Mucosa of descending colon (tissue), 3 donors: ENCODE results near the gene RAB5IF. TPM values are rescaled to one million over a fixed set of nuclear protein-coding genes. Genes with fewer than 3 reads are reported as not detected.

Source experiments
- ATAC-seq: fragments of 200-7000 bp; cut with Tn5 transposase; one replicate; pipeline ENCODE4 v1.9.1; 2020; ENCODE audit warnings: mild to moderate bottlenecking, moderate library complexity
- DNase-seq, 3 donors: peaks; one replicate each; pipeline ENCODE4 v3.0.0-alpha.2; 2020
- H3K36me3 ChIP-seq: fragments of 200-600 bp; one replicate; pipeline ENCODE4 v1.8.0; 2021; ENCODE audit warnings: low read depth, mild to moderate bottlenecking
- H3K4me1 ChIP-seq: fragments of 200-600 bp; one replicate; pipeline ENCODE4 v1.8.0; 2021; ENCODE audit warnings: low read depth, mild to moderate bottlenecking
- H3K4me3 ChIP-seq: fragments of 200-600 bp; one replicate; pipeline ENCODE4 v1.8.0; 2021; ENCODE audit warnings: mild to moderate bottlenecking
- H3K9me3 ChIP-seq: fragments of 200-600 bp; one replicate; pipeline ENCODE4 v1.8.0; 2021; ENCODE audit warnings: mild to moderate bottlenecking
- CTCF ChIP-seq: fragments of 200-600 bp; IDR thresholded peaks from one replicate; pipeline ENCODE4 v1.8.0; 2022; ENCODE audit warnings: antibody characterized with exemption, mild to moderate bottlenecking
- intact Hi-C, 2 donors: fragments of 100-400 bp; cut with DNase I in 1 of 2; cut with micrococcal nuclease in 1 of 2; formaldehyde crosslinking; loops; one replicate each; pipeline versions ENCODE4 v1.11.0 to v1.11.1; 2022; cut with DNase I, micrococcal nuclease
- total RNA-seq, 3 donors: library from RNA; stranded (reverse); fragmentation: NEBNext Ultra II Directional in 2 of 3; extraction: Animal tissue kit (Norgen Biotek cat#: 25700) in 2 of 3; gene quantifications; one replicate each; pipeline versions ENCODE4 v1.2.1 to v1.2.4, GENCODE V29; 2021 to 2023
- donor health status: DM: no; HTN: no; CAD: no; lungs with moderate emphysema.
- donor health status: DM: no; HTN: no; CAD: no.
- donor health status: DM: no; HTN: yes; CAD: no.

Gene RAB5IF
- total RNA-seq, 3 donors from 2014 or later = 96.2 to 150 (median 128) TPM

- Histone ChIP-seq H3K36me3 (no peaks in the 10 kb centered on the region), H3K4me3 (no peak overlapping the region), H3K4me1 (no peaks in the 10 kb centered on the region), H3K9me3 (no peaks in the 10 kb centered on the region)
- ATAC-seq (no peak), DNase-seq (no peak)
- intact Hi-C loops = no loop called here
- TF ChIP-seq CTCF = no peak
Observed at GRCh38 chr20:36653456-36653855, 47.9 kb downstream of the RAB5IF start.

- H3K9me3 ChIP-seq = no peaks in the 10 kb centered on the region
- no peak overlapping the region for H3K4me3 ChIP-seq
- no peaks in the 10 kb centered on the region for H3K4me1 ChIP-seq
- no peaks in the 10 kb centered on the region for H3K36me3 ChIP-seq
- intact Hi-C loops = no loop called here
- no peak for TF ChIP-seq CTCF
- no peak for DNase-seq
- ATAC-seq = no peak
Observed at GRCh38 chr20:36654506-36654905, 48.9 kb downstream of the RAB5IF start.

DNA sequence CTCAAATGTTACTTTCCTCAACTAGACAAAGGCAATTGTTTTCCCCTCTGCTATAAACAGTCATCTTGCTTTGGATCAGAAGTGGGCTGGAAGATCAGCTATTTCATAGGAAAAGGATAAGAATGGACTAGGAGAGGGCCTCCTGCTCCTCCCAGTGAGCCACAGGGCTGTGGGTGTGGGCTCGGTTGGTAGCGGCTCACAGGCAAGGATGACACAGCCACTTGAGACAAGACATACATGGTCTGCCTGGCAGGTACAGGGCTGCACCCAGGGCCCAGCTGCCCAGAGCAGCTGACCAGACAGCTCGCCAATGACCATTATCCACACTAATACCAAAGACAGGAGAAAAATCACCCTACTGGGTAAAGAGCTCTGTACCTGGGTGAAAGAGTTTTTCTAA lies 49.4 kb downstream of the RAB5IF start:
- intact Hi-C loops = no loop called here
- DNase-seq (no peak), ATAC-seq (no peak)
- Histone ChIP-seq H3K4me3 (no peak overlapping the region), H3K9me3 (no peaks in the 10 kb centered on the region), H3K4me1 (no peaks in the 10 kb centered on the region), H3K36me3 (no peaks in the 10 kb centered on the region)
- no peak for TF ChIP-seq CTCF

GRCh38 chr20:36656733-36657132 lies 51.2 kb downstream of the RAB5IF start:
- Histone ChIP-seq H3K9me3 (no peaks in the 10 kb centered on the region), H3K36me3 (no peaks in the 10 kb centered on the region), H3K4me1 (no peaks in the 10 kb centered on the region), H3K4me3 (no peak overlapping the region)
- TF ChIP-seq CTCF = no peak
- DNase-seq = no peak
- ATAC-seq = no peak
- intact Hi-C loops = no loop called here

DNA sequence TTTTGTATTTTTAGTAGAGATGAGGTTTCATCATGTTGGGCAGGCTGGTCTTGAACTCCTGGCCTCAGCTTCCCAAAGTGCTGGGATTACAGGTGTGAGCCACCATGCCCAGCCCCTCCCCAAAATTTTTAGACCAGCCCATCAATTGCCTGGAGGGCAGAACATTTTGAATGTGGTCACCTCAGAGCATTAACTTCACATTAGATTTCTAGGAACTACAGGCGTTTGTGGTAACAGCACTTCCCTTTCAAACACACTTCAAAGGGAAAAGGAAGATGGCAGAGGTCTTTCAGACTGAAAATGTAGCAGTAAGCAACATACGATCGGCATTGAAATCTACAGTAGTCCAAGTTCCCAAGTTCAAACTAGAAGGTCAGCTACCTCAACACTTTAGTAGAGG lies 52.7 kb downstream of the RAB5IF start:
- H3K36me3 ChIP-seq = no peaks in the 10 kb centered on the region
- no peak for DNase-seq

More for the DNA sequence above, 52.7 kb downstream of the RAB5IF start:
- no peak for ATAC-seq
- no peaks in the 10 kb centered on the region for H3K4me1 ChIP-seq
- no peak overlapping the region for H3K4me3 ChIP-seq
- TF ChIP-seq CTCF = no peak
- intact Hi-C loops = no loop called here
- no peaks in the 10 kb centered on the region for H3K9me3 ChIP-seq

Other genes with a start within 250 kb of the RAB5IF start
- gene MYL9, start 64.3 kb upstream of the RAB5IF start, total RNA-seq = 1,000 to 10,000 TPM in 1 of 3 donors, 100 to 1,000 TPM in 1, 10 to 100 TPM in 1; 74.3 to 3,203 (median 259) TPM
- gene TGIF2, start 32.2 kb upstream of the RAB5IF start, total RNA-seq = 10 to 100 TPM in 1 of 3 donors, 1 to 10 TPM in 2; 4.2 to 13.3 (median 6.5) TPM
- gene SLA2, start 40.4 kb downstream of the RAB5IF start, total RNA-seq = 1 to 10 TPM; 1.5 to 1.6 (median 1.6) TPM
- gene NDRG3, start 140.3 kb downstream of the RAB5IF start, total RNA-seq = 10 to 100 TPM; 23.5 to 50.9 (median 26.1) TPM
- gene DSN1, start 168.0 kb downstream of the RAB5IF start, total RNA-seq = 10 to 100 TPM in 1 of 3 donors, 1 to 10 TPM in 2; 7.8 to 11.3 (median 7.9) TPM